ENCODE measurements around the gene BTN3A1. TPM values are rescaled to one million over a fixed set of nuclear protein-coding genes. Genes with fewer than 3 reads are reported as not detected.
A peak's percentile ranks its signal among the peaks of the same experiment; 100 is the strongest.

The BTN3A1 gene
- total and polyA plus RNA-seq, 10 of the 15 experiments (the other 5 are each of a cell fraction or from before 2014, with no cell fraction given) = 5.6 to 60.1 (median 16.1) TPM

DNA sequence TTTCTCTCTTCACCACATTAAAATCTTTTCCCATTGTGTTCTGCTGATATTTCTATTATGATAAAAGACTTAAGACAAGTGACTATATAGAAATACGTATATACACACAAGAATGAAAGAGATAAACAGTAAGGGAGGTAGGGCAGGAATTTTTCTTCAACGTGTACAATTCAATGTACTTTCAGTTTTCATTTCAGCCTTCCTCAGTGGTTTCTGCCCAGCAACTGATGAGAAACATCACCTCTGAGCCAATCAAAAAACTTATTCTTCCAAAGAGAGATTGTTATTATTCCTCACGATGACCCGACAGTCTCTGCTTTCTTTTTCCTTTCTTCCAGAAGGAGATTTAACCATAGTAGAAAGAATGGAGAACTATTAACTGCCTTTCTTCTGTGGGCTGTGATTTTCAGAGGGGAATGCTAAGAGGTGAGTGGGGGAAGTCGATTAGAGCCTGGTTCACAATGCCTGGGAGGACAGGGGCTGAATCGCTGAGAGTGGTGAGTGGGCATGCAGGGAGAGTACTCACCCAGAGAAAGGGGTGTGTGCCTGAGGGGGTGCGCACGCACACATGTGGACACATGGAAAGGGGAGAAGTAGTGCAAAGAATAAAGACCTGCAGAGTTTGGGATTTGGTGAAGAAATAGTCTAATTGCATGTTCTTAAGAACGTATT, at the start of gene BTN3A1 (continued):
- TF ChIP-seq IKZF2 (IDR thresholded peaks at IDR 0.05) (peak in 1 of 2 experiments; percentile 63; a peak in 1 of 4 replicates), ZNF274 (IDR thresholded peaks at IDR 0.05; ENCODE audit: insufficient read depth, insufficient read length) (no peak), GABPA (IDR thresholded peaks at IDR 0.05; ENCODE audit: low read depth) (no peak), RBBP5 (conservative IDR thresholded peaks at IDR 0.05) (no peak), ZNF687 (IDR thresholded peaks at IDR 0.05) (no peak), ZZZ3 (IDR thresholded peaks at IDR 0.05; ENCODE audit: control insufficient read depth, insufficient read length, low read depth) (no peak), ATF3 (IDR thresholded peaks at IDR 0.05; ENCODE audit: borderline replicate concordance, extremely low read depth, low read depth, low read length) (no peak), CEBPB (IDR thresholded peaks at IDR 0.05; ENCODE audit: borderline replicate concordance in 1 of 2, low read depth in 2 of 2, low read length in 2 of 2) (peak in 1 of 2 experiments; percentile 67; a peak in 1 of 4 replicates), TCF3 (IDR thresholded peaks at IDR 0.05; ENCODE audit: borderline replicate concordance, insufficient read depth, low read depth, low read length) (no peak), NR2F1 (conservative IDR thresholded peaks at IDR 0.05) (no peak), CHD4 (IDR thresholded peaks at IDR 0.05) (no peak), CREB1 (IDR thresholded peaks at IDR 0.05; ENCODE audit: low read depth) (peak; percentile 93), IKZF1 (conservative IDR thresholded peaks at IDR 0.05) (0 out of 2 replicates have a peak, but pooled peaks have one; percentile 42), RELB (IDR thresholded peaks at IDR 0.05; ENCODE audit: low read depth) (peak; percentile 44; the same call in 1 of the 2 replicates), MXI1 (IDR thresholded peaks at IDR 0.05; ENCODE audit: low read depth, low read length) (peak; percentile 89)
- TF ChIP-seq, protein P1, sequence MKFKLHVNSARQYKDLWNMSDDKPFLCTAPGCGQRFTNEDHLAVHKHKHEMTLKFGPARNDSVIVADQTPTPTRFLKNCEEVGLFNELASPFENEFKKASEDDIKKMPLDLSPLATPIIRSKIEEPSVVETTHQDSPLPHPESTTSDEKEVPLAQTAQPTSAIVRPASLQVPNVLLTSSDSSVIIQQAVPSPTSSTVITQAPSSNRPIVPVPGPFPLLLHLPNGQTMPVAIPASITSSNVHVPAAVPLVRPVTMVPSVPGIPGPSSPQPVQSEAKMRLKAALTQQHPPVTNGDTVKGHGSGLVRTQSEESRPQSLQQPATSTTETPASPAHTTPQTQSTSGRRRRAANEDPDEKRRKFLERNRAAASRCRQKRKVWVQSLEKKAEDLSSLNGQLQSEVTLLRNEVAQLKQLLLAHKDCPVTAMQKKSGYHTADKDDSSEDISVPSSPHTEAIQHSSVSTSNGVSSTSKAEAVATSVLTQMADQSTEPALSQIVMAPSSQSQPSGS (IDR thresholded peaks at IDR 0.05; ENCODE audit: low read length) = no peak
- TF ChIP-seq, protein P2, sequence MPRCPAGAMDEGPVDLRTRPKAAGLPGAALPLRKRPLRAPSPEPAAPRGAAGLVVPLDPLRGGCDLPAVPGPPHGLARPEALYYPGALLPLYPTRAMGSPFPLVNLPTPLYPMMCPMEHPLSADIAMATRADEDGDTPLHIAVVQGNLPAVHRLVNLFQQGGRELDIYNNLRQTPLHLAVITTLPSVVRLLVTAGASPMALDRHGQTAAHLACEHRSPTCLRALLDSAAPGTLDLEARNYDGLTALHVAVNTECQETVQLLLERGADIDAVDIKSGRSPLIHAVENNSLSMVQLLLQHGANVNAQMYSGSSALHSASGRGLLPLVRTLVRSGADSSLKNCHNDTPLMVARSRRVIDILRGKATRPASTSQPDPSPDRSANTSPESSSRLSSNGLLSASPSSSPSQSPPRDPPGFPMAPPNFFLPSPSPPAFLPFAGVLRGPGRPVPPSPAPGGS (IDR thresholded peaks at IDR 0.05; ENCODE audit: borderline replicate concordance, insufficient read depth, low read depth, low read length, poor library complexity, severe bottlenecking) = no peak
